Naive thymus-derived CD4-positive, alpha-beta T cell (primary cell): ENCODE measurements around the gene EPHX1. TPM values are rescaled to one million over a fixed set of nuclear protein-coding genes. Genes with fewer than 3 reads are reported as not detected.
A peak's percentile ranks its signal among the peaks of the same experiment; 100 is the strongest.
"Not testable (repeated sequence)": the region's sequence is repeated elsewhere in the genome, so short reads cannot be mapped to it uniquely, and the experiment has no call there.

Source experiments
- ATAC-seq: fragments of 150-1000 bp; cut with Tn5 transposase; 2 replicates; pipeline ENCODE4 v1.10.0; 2021; ENCODE audit warnings: mild to moderate bottlenecking, moderate library complexity
- CTCF ChIA-PET: fragments of 350-600 bp; sonication (Branson Sonifier 250); formaldehyde crosslinking; loops from one replicate; lab custom pipeline; 2021; ENCODE audit warnings: antibody characterized with exemption; lab: Charles Lee
- POLR2A ChIA-PET: fragments of 350-600 bp; sonication (Branson Sonifier 250); formaldehyde crosslinking; loops from one replicate; lab custom pipeline; 2021; ENCODE audit warnings: antibody characterized with exemption, inconsistent platforms; lab: Charles Lee
- DNase-seq, 9 donors: peaks; one replicate each; pipeline versions ENCODE4 v3.0.0 to v3.0.0-alpha.2; 2020 to 2022; ENCODE audit warnings: mixed read lengths in 1 of 9
- H3K27ac ChIP-seq: one replicate; pipeline ENCODE4 v1.7.0; 2013; ENCODE audit warnings: mild to moderate bottlenecking, low read depth, low read length, moderate library complexity
- H3K27me3 ChIP-seq, 2 donors: one replicate each; pipeline ENCODE4 v1.7.0; 2013; ENCODE audit warnings: low read length in 2 of 2, mild to moderate bottlenecking in 2 of 2, moderate library complexity in 2 of 2; ENCODE audit not compliant: control insufficient read depth in 2 of 2, insufficient read depth in 2 of 2
- H3K36me3 ChIP-seq, 3 experiments: 1 replicate in 2 of 3; 2 replicates in 1 of 3; pipeline ENCODE4 v1.7.0; 2013; ENCODE audit warnings: low read length in 3 of 3, mild to moderate bottlenecking in 3 of 3, moderate library complexity in 1 of 3; ENCODE audit not compliant: insufficient read depth in 3 of 3, control insufficient read depth in 2 of 3
- H3K4me1 ChIP-seq, 2 donors: one replicate each; pipeline ENCODE4 v1.7.0; 2013; ENCODE audit warnings: low read length in 2 of 2, mild to moderate bottlenecking in 2 of 2, moderate library complexity in 1 of 2; ENCODE audit not compliant: control insufficient read depth in 2 of 2, insufficient read depth in 2 of 2
- H3K4me3 ChIP-seq: 2 replicates; pipeline ENCODE4 v1.7.0; 2013; ENCODE audit warnings: mild to moderate bottlenecking, low read length
- H3K9me3 ChIP-seq, 3 experiments: 1 replicate in 2 of 3; 2 replicates in 1 of 3; pipeline ENCODE4 v1.7.0; 2013; ENCODE audit warnings: low read length in 3 of 3; ENCODE audit not compliant: control insufficient read depth in 2 of 3
- H3K27ac Mint-ChIP-seq, 9 donors: one replicate each; pipeline ENCODE4 v1.8.0; 2020 to 2022; ENCODE audit warnings: mixed read lengths in 9 of 9, mild to moderate bottlenecking in 8 of 9, moderate library complexity in 5 of 9, inconsistent platforms in 2 of 9
- H3K27me3 Mint-ChIP-seq, 5 donors: one replicate each; pipeline ENCODE4 v1.8.0; 2021 to 2022; ENCODE audit warnings: mixed read lengths in 5 of 5, mild to moderate bottlenecking in 1 of 5
- H3K36me3 Mint-ChIP-seq, 5 donors: one replicate each; pipeline ENCODE4 v1.8.0; 2020 to 2022; ENCODE audit warnings: mixed read lengths in 5 of 5, mild to moderate bottlenecking in 3 of 5, inconsistent platforms in 1 of 5
- H3K4me1 Mint-ChIP-seq, 7 donors: one replicate each; pipeline ENCODE4 v1.8.0; 2020 to 2022; ENCODE audit warnings: mixed read lengths in 7 of 7, mild to moderate bottlenecking in 3 of 7, inconsistent platforms in 1 of 7
- H3K4me3 Mint-ChIP-seq, 10 donors: one replicate each; pipeline ENCODE4 v1.8.0; 2020 to 2022; ENCODE audit warnings: mild to moderate bottlenecking in 10 of 10, mixed read lengths in 10 of 10, moderate library complexity in 6 of 10, inconsistent platforms in 2 of 10
- H3K9me3 Mint-ChIP-seq, 11 donors: one replicate each; pipeline ENCODE4 v1.8.0; 2020 to 2022; ENCODE audit warnings: mixed read lengths in 11 of 11, mild to moderate bottlenecking in 4 of 11, inconsistent platforms in 1 of 11, moderate library complexity in 1 of 11
- intact Hi-C, 2 donors: fragments of 100-400 bp; cut with micrococcal nuclease; formaldehyde crosslinking; loops; one replicate each; pipeline ENCODE4 v1.15.1; 2023
- polyA plus RNA-seq, 2 donors: library from polyadenylated mRNA; unstranded; fragments of 300-500 nt; fragmentation: Illumina TruSeq; gene quantifications; one replicate each; pipeline ENCODE4 v1.2.3, GENCODE V29; 2021
- total RNA-seq, 6 experiments: library from RNA in 5 of 6; stranded (reverse) in 5 of 6; gene quantifications; 1 replicate in 5 of 6; 2 replicates in 1 of 6; pipeline ENCODE4 v1.2.3 and lab custom pipeline; 2021 to 2026

EPHX1 gene
- total and polyA plus RNA-seq, 7 experiments from 2014 or later: 0.66 to 3.2 (median 2.0) TPM

GRCh38 chr1:225776294-225776693 lies 33.6 kb upstream of the EPHX1 start:
- CTCF ChIA-PET: interaction anchor here (0.7 to 0.9 kb wide), 2 partner anchors 13 to 290 kb away, joined by 3 to 4 read pairs; no protein-coding TSS in a partner anchor
- Histone ChIP-seq H3K9me3 (no peaks in the 10 kb centered on the region), H3K4me3 (peak overlapping the region; percentile 94), H3K27me3 (no peaks in the 10 kb centered on the region), H3K27ac (peak overlapping the region; percentile 97), H3K4me1 (peaks cover 20 to 48% of the 10 kb centered on the region in 2 donors), H3K36me3 (no peaks in the 10 kb centered on the region)
- intact Hi-C loops: loop anchor here (2.0 to 10.0 kb wide), 8 partner anchors 71 to 1166 kb away; partner anchors contain the start of genes PARP1 (in 2 of the 2) and COQ8A (in 1 of the 2)
- H3K27me3 Mint-ChIP-seq: no peaks in the 10 kb centered on the region
- POLR2A ChIA-PET: interaction anchor here (0.6 to 4.0 kb wide), 7 partner anchors 9 to 147 kb away, joined by 3 to 30 read pairs (median 4); partner anchors contain the start of genes EPHX1 and PYCR2
- no peak for ATAC-seq
- no peak overlapping the region for H3K4me3 Mint-ChIP-seq
- peaks cover 0 to 2% (median 0%) of the 10 kb centered on the region in 11 donors for H3K9me3 Mint-ChIP-seq
- H3K4me1 Mint-ChIP-seq: peaks cover 8 to 56% (median 21%) of the 10 kb centered on the region in 7 donors
- peaks cover 5 to 12% (median 11%) of the 10 kb centered on the region in 5 donors for H3K36me3 Mint-ChIP-seq
- DNase-seq: no peak
- H3K27ac Mint-ChIP-seq: no peak overlapping the region

- Mint-ChIP-seq H3K27me3 (no peaks in the 10 kb centered on the region), H3K9me3 (peaks cover 0 to 2% (median 0%) of the 10 kb centered on the region in 11 donors), H3K36me3 (peaks cover 5 to 12% (median 11%) of the 10 kb centered on the region in 5 donors), H3K4me1 (peaks cover 11 to 51% (median 30%) of the 10 kb centered on the region in 7 donors), H3K4me3 (no peak overlapping the region), H3K27ac (no peak overlapping the region)
- peak overlapping the region; percentile 94 for H3K4me3 ChIP-seq
- no peaks in the 10 kb centered on the region for H3K36me3 ChIP-seq
- H3K27me3 ChIP-seq: no peaks in the 10 kb centered on the region
- peaks cover 20 to 49% of the 10 kb centered on the region in 2 donors for H3K4me1 ChIP-seq
- ATAC-seq: peak; percentile 8
- ChIA-PET POLR2A (interaction anchor here (0.6 to 4.0 kb wide), 51 partner anchors 8 to 1106 kb away, joined by 3 to 54 read pairs (median 6); partner anchors contain the start of genes EPHX1, H3-3A, LBR and PYCR2), CTCF (interaction anchor here (0.7 to 2.5 kb wide), 12 partner anchors 16 to 348 kb away, joined by 3 to 14 read pairs (median 4); partner anchors contain the start of gene TMEM63A)
- H3K9me3 ChIP-seq: no peaks in the 10 kb centered on the region
- intact Hi-C loops: loop anchor here (1.0 to 10.0 kb wide), 20 partner anchors 33 to 1165 kb away; partner anchors contain the start of genes EPHX1 (in 2 of the 2), PARP1 (in 2 of the 2), PYCR2 (in 2 of the 2) and SDE2 (in 2 of the 2)
- no peak for DNase-seq
- peak overlapping the region; percentile 97 for H3K27ac ChIP-seq
Observed at GRCh38 chr1:225777058-225777582, 32.8 kb upstream of the EPHX1 start.

GRCh38 chr1:225777583-225778336 lies 32.2 kb upstream of the EPHX1 start, which contains the start of gene SRP9:
SRP9 (plus strand) TSS chr1:225777826; CDS start chr1:225777941, 115 bp downstream.
- H3K27me3 Mint-ChIP-seq: no peaks in the 10 kb centered on the region
- peak within 1 kb of the TSS; percentile 94 for H3K4me3 ChIP-seq
- intact Hi-C loops: loop anchor here (1.0 to 10.0 kb wide), 22 partner anchors 33 to 1165 kb away; partner anchors contain the start of genes EPHX1 (in 2 of the 2), LBR (in 2 of the 2), PARP1 (in 2 of the 2) and PYCR2 (in 2 of the 2)

GRCh38 chr1:225778337-225778669 lies 31.6 kb upstream of the EPHX1 start:
- ChIA-PET POLR2A (interaction anchor here (0.6 to 4.0 kb wide), 44 partner anchors 9 to 1542 kb away, joined by 3 to 54 read pairs (median 6); partner anchors contain the start of genes EPHX1, H3-3A, LBR and PYCR2), CTCF (interaction anchor here (0.7 to 2.5 kb wide), 10 partner anchors 32 to 305 kb away, joined by 3 to 14 read pairs (median 4); partner anchors contain the start of genes EPHX1, SDE2 and TMEM63A)
- Mint-ChIP-seq H3K9me3 (peaks cover 0 to 2% (median 0%) of the 10 kb centered on the region in 11 donors), H3K27ac (no peak overlapping the region), H3K27me3 (no peaks in the 10 kb centered on the region), H3K36me3 (peaks cover 5 to 19% (median 15%) of the 10 kb centered on the region in 5 donors), H3K4me3 (no peak overlapping the region), H3K4me1 (peaks cover 21 to 54% (median 41%) of the 10 kb centered on the region in 7 donors)
- Histone ChIP-seq H3K27ac (peak overlapping the region; percentile 97), H3K36me3 (no peaks in the 10 kb centered on the region), H3K4me3 (peak overlapping the region; percentile 94), H3K9me3 (no peaks in the 10 kb centered on the region), H3K27me3 (no peaks in the 10 kb centered on the region), H3K4me1 (peaks cover 26 to 53% of the 10 kb centered on the region in 2 donors)
- DNase-seq: no peak
- intact Hi-C loops: loop anchor here (1.0 to 10.0 kb wide), 8 partner anchors 69 to 1164 kb away; partner anchors contain the start of genes PARP1 (in 2 of the 2), COQ8A (in 1 of the 2), H3-3A (in 1 of the 2) and LBR (in 1 of the 2)
- no peak for ATAC-seq

More at GRCh38 chr1:225777583-225778336, 32.2 kb upstream of the EPHX1 start, which contains the start of gene SRP9:
- peak; percentile 97 to 100 (median 99) for DNase-seq
- H3K27me3 ChIP-seq: no peaks in the 10 kb centered on the region
- ATAC-seq: peak; percentile 98
- Mint-ChIP-seq H3K4me3 (no peak within 1 kb of the TSS), H3K36me3 (peaks cover 5 to 18% (median 14%) of the 10 kb centered on the region in 5 donors), H3K4me1 (peaks cover 17 to 54% (median 36%) of the 10 kb centered on the region in 7 donors), H3K27ac (no peak within 1 kb of the TSS), H3K9me3 (peaks cover 0 to 2% (median 0%) of the 10 kb centered on the region in 11 donors)
- H3K27ac ChIP-seq: peak within 1 kb of the TSS; percentile 97
- peaks cover 22 to 51% of the 10 kb centered on the region in 2 donors for H3K4me1 ChIP-seq
- H3K9me3 ChIP-seq: no peaks in the 10 kb centered on the region
- no peaks in the 10 kb centered on the region for H3K36me3 ChIP-seq
- POLR2A ChIA-PET: interaction anchor here (0.6 to 4.0 kb wide), 57 partner anchors 8 to 1542 kb away, joined by 3 to 54 read pairs (median 5); partner anchors contain the start of genes EPHX1, H3-3A, LBR and PYCR2
- CTCF ChIA-PET: interaction anchor here (0.7 to 2.5 kb wide), 15 partner anchors 15 to 348 kb away, joined by 3 to 14 read pairs (median 3); partner anchors contain the start of genes EPHX1, SDE2 and TMEM63A

- Mint-ChIP-seq H3K27ac (peak overlapping the region in 1 of 9 donors; percentile 39), H3K36me3 (peaks cover 5 to 25% (median 20%) of the 10 kb centered on the region in 5 donors), H3K4me1 (peaks cover 30 to 55% (median 48%) of the 10 kb centered on the region in 7 donors)
- H3K4me3 Mint-ChIP-seq, H3K9me3 ChIP-seq, H3K9me3 Mint-ChIP-seq, ATAC-seq, H3K27me3 Mint-ChIP-seq, H3K27me3 ChIP-seq, H3K36me3 ChIP-seq, DNase-seq: not testable (repeated sequence)
- peak overlapping the region; percentile 97 for H3K27ac ChIP-seq
- CTCF ChIA-PET: interaction anchor here (0.7 to 2.5 kb wide), 3 partner anchors 97 to 132 kb away, joined by 4 to 14 read pairs (median 12); partner anchors contain the start of gene TMEM63A
- intact Hi-C loops: loop anchor here (2.0 to 10.0 kb wide), 6 partner anchors 68 to 1163 kb away; partner anchors contain the start of genes PARP1 (in 2 of the 2), COQ8A (in 1 of the 2) and H3-3A (in 1 of the 2)
- peak overlapping the region; percentile 94 for H3K4me3 ChIP-seq
- H3K4me1 ChIP-seq: peaks cover 32 to 57% of the 10 kb centered on the region in 2 donors
- POLR2A ChIA-PET: interaction anchor here (1.1 to 4.0 kb wide), 15 partner anchors 9 to 352 kb away, joined by 3 to 54 read pairs (median 20); partner anchors contain the start of genes EPHX1, H3-3A, LBR and SDE2
Observed at GRCh38 chr1:225779165-225779564, 30.8 kb upstream of the EPHX1 start.
